Karpas-422 (cell line): ENCODE measurements around the gene PKP1. TPM values are rescaled to one million over a fixed set of nuclear protein-coding genes. Genes with fewer than 3 reads are reported as not detected.

ENCODE experiments used
- DNase-seq: peaks from one replicate; pipeline ENCODE4 v3.0.0-alpha.2; 2015
- H2AFZ ChIP-seq: fragments of 200-600 bp; sonication (generic); 2 replicates; pipeline ENCODE4 v1.6.1; 2014; ENCODE audit warnings: antibody characterized with exemption, low read length, mixed read lengths
- H3K27ac ChIP-seq: fragments of 200-600 bp; sonication (generic); 2 replicates; pipeline ENCODE4 v1.5.1; 2014; ENCODE audit warnings: mild to moderate bottlenecking, low read length, moderate library complexity
- H3K27me3 ChIP-seq: fragments of 200-600 bp; sonication (generic); 2 replicates; pipeline ENCODE4 v1.6.1; 2014; ENCODE audit warnings: low read length, mixed read lengths
- H3K36me3 ChIP-seq: fragments of 200-600 bp; sonication (generic); 2 replicates; pipeline ENCODE4 v1.6.1; 2014; ENCODE audit warnings: low read length, mixed read lengths; ENCODE audit not compliant: insufficient read depth
- H3K4me1 ChIP-seq: fragments of 200-600 bp; sonication (generic); 2 replicates; pipeline ENCODE4 v1.6.1; 2014; ENCODE audit warnings: mild to moderate bottlenecking, low read length, mixed read lengths
- H3K4me2 ChIP-seq: fragments of 200-600 bp; sonication (generic); 2 replicates; pipeline ENCODE4 v1.6.1; 2014; ENCODE audit warnings: low read length, low read depth, mild to moderate bottlenecking; ENCODE audit not compliant: poor library complexity, severe bottlenecking
- H3K4me3 ChIP-seq: fragments of 200-600 bp; sonication (generic); 2 replicates; pipeline ENCODE4 v1.5.1; 2014; ENCODE audit warnings: mild to moderate bottlenecking, antibody characterized with exemption, low read length, mixed read lengths
- H3K79me2 ChIP-seq: fragments of 200-600 bp; sonication (generic); 2 replicates; pipeline ENCODE4 v1.6.1; 2014; ENCODE audit warnings: mild to moderate bottlenecking, low read length, mixed read lengths
- H3K9ac ChIP-seq: fragments of 200-600 bp; sonication (generic); 2 replicates; pipeline ENCODE4 v1.6.0; 2014; ENCODE audit warnings: low read length
- H3K9me2 ChIP-seq: fragments of 200-600 bp; sonication (generic), shearing (Covaris generic); replicated peaks from 2 replicates; pipeline ENCODE4 v1.6.0; 2014; ENCODE audit warnings: mild to moderate bottlenecking, low read length, moderate library complexity; ENCODE audit not compliant: insufficient read depth
- H3K9me3 ChIP-seq: fragments of 300-700, 200-600 bp; sonication (generic); 2 replicates; pipeline ENCODE4 v1.6.1; 2014; ENCODE audit warnings: low read length, mixed read lengths
- H4K20me1 ChIP-seq: fragments of 200-600 bp; sonication (generic); 2 replicates; pipeline ENCODE4 v1.6.1; 2014; ENCODE audit warnings: mild to moderate bottlenecking, antibody characterized with exemption, low read length, low read depth; ENCODE audit not compliant: insufficient read depth
- total RNA-seq: library from RNA; depleted of rRNA; stranded (reverse); fragments of >200 nt; shearing (Covaris generic); gene quantifications from 2 replicates; pipeline ENCODE4 v1.2.3, GENCODE V29; 2014; ENCODE audit warnings: low replicate concordance

PKP1 gene
- total RNA-seq, 1 experiment from 2014 or later = not detected

- Histone ChIP-seq H3K4me2 (no peak overlapping the region), H3K27me3 (no peaks in the 10 kb centered on the region), H3K79me2 (no peaks in the 10 kb centered on the region), H3K9ac (no peak overlapping the region), H3K36me3 (no peaks in the 10 kb centered on the region), H3K27ac (no peak overlapping the region), H3K4me3 (no peak overlapping the region), H4K20me1 (no peaks in the 10 kb centered on the region), H3K9me2 (no peaks in the 10 kb centered on the region), H3K4me1 (no peaks in the 10 kb centered on the region), H2AFZ (no peak overlapping the region), H3K9me3 (no peaks in the 10 kb centered on the region)
- DNase-seq = no peak
Observed at GRCh38 chr1:201312298-201312697, 29.0 kb downstream of the PKP1 start.

GRCh38 chr1:201313086-201313485 lies 29.8 kb downstream of the PKP1 start:
- Histone ChIP-seq H4K20me1 (no peaks in the 10 kb centered on the region), H2AFZ (no peak overlapping the region), H3K4me2 (no peak overlapping the region), H3K79me2 (no peaks in the 10 kb centered on the region), H3K27me3 (no peaks in the 10 kb centered on the region), H3K27ac (no peak overlapping the region), H3K36me3 (no peaks in the 10 kb centered on the region), H3K9ac (no peak overlapping the region), H3K4me3 (no peak overlapping the region), H3K9me2 (no peaks in the 10 kb centered on the region), H3K9me3 (no peaks in the 10 kb centered on the region), H3K4me1 (no peaks in the 10 kb centered on the region)
- no peak for DNase-seq

GRCh38 chr1:201316556-201316955 lies 33.2 kb downstream of the PKP1 start:
- no peaks in the 10 kb centered on the region for H3K27me3 ChIP-seq
- no peak for DNase-seq

GRCh38 chr1:201317551-201317950 lies 34.2 kb downstream of the PKP1 start:
- Histone ChIP-seq H3K36me3 (no peaks in the 10 kb centered on the region), H3K27me3 (no peaks in the 10 kb centered on the region), H4K20me1 (no peaks in the 10 kb centered on the region), H2AFZ (no peak overlapping the region), H3K4me1 (no peaks in the 10 kb centered on the region), H3K27ac (no peak overlapping the region), H3K9me3 (no peaks in the 10 kb centered on the region), H3K9me2 (no peaks in the 10 kb centered on the region), H3K79me2 (no peaks in the 10 kb centered on the region), H3K9ac (no peak overlapping the region), H3K4me2 (no peak overlapping the region), H3K4me3 (no peak overlapping the region)
- no peak for DNase-seq

More at GRCh38 chr1:201316556-201316955, 33.2 kb downstream of the PKP1 start:
- no peak overlapping the region for H3K4me2 ChIP-seq
- H3K27ac ChIP-seq = no peak overlapping the region
- H3K9me2 ChIP-seq = no peaks in the 10 kb centered on the region
- H4K20me1 ChIP-seq = no peaks in the 10 kb centered on the region
- H3K9me3 ChIP-seq = no peaks in the 10 kb centered on the region
- no peaks in the 10 kb centered on the region for H3K79me2 ChIP-seq
- no peak overlapping the region for H3K4me3 ChIP-seq
- H3K4me1 ChIP-seq = no peaks in the 10 kb centered on the region
- no peak overlapping the region for H2AFZ ChIP-seq
- H3K9ac ChIP-seq = no peak overlapping the region
- no peaks in the 10 kb centered on the region for H3K36me3 ChIP-seq

DNA sequence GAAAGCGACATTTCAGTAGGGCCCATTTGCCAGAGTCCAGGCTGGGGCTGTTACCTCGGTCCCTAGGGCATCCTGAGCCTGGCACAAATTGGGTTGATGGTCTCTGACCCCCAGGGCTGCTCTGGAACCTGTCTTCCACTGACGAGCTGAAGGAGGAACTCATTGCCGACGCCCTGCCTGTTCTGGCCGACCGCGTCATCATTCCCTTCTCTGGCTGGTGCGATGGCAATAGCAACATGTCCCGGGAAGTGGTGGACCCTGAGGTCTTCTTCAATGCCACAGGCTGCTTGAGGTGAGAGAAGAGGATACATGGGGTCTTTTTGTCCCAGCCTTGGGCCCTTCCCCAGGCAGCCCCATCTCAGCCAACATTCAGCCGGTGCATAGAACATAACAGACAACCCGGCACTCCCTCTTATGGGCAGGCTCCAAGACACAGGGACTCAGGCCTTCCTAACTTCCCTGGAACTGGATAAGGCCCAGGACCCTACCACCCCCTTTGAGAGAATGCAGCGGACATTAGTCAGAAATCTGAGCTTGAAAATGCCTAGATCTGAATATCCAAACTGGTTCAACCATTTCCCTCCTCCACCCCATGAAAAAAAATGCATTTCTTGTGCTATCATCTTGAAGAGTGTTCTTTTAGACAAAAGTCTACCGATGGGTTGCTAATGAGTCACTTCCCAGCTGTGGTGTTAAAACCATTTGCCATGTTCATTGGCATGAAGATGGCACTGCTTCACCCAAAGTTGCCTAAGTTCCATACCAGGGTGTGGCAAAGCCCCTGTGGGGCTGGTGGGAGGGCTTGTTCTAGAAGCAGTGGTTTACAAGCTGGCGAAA lies 35.4 kb downstream of the PKP1 start:
- H3K27me3 ChIP-seq = no peaks in the 10 kb centered on the region
- H3K27ac ChIP-seq = no peak overlapping the region
- H2AFZ ChIP-seq = no peak overlapping the region
- H3K36me3 ChIP-seq = no peaks in the 10 kb centered on the region
- H4K20me1 ChIP-seq = no peaks in the 10 kb centered on the region
- no peaks in the 10 kb centered on the region for H3K4me1 ChIP-seq
- H3K4me3 ChIP-seq = no peak overlapping the region
- H3K79me2 ChIP-seq = no peaks in the 10 kb centered on the region
- H3K9ac ChIP-seq = no peak overlapping the region
- H3K9me3 ChIP-seq = no peaks in the 10 kb centered on the region
- DNase-seq = no peak
- H3K9me2 ChIP-seq = no peaks in the 10 kb centered on the region
- H3K4me2 ChIP-seq = no peak overlapping the region

DNA sequence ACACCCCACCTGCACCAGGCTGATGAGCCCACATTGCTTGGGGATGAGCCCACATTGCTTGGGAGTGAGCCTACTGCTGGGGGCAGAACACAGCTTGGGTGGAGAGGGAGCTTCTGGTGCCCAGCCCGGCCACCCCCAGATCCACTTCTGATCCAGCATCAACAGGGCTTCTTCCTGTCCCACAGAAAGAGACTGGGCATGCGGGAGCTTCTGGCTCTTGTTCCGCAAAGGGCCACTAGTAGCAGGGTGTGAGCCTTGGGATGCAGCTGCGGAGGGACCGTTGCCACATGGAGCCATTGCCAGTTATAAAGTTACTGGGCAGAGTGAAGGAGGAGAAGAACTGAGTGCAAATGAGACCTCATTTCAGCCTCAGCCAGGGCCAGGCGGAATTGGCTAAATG lies 36.3 kb downstream of the PKP1 start:
- H4K20me1 ChIP-seq = no peaks in the 10 kb centered on the region
- H3K4me3 ChIP-seq = no peak overlapping the region
- no peaks in the 10 kb centered on the region for H3K4me1 ChIP-seq
- no peaks in the 10 kb centered on the region for H3K9me2 ChIP-seq
- no peak overlapping the region for H2AFZ ChIP-seq
- H3K27me3 ChIP-seq = no peaks in the 10 kb centered on the region
- H3K4me2 ChIP-seq = no peak overlapping the region
- H3K36me3 ChIP-seq = no peaks in the 10 kb centered on the region
- no peaks in the 10 kb centered on the region for H3K79me2 ChIP-seq
- no peak for DNase-seq
- H3K27ac ChIP-seq = no peak overlapping the region
- H3K9ac ChIP-seq = no peak overlapping the region
- no peaks in the 10 kb centered on the region for H3K9me3 ChIP-seq

DNA sequence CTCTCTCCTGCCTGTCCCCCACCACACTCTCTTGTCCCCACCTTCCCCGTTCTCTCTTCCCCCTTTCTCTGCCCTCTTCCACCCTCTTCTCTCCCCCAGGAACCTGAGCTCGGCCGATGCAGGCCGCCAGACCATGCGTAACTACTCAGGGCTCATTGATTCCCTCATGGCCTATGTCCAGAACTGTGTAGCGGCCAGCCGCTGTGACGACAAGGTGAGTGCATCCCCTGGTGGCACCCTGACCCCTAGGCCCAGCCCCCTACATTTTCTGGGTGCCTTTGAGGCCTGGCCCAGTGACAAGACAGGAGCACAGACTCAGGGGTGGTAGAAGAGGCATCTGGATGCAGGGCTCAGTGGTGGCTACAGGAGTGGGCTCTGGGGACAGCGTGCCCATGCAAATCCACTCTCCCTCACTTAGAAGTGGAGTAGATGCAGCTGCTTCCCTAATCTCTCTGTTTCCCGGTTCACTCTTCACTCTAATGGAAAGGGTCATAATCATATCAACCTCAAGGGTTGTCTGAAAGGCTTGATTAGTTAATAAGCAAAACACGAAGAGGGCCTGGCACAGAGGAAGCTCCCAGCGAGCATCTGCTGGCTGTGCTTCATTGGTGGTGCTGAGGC lies 37.0 kb downstream of the PKP1 start:
- Histone ChIP-seq H3K79me2 (no peaks in the 10 kb centered on the region), H3K4me2 (no peak overlapping the region), H3K9me2 (no peaks in the 10 kb centered on the region), H3K27ac (no peak overlapping the region), H3K27me3 (no peaks in the 10 kb centered on the region), H2AFZ (no peak overlapping the region), H3K9me3 (no peaks in the 10 kb centered on the region), H3K36me3 (no peaks in the 10 kb centered on the region), H3K4me1 (no peaks in the 10 kb centered on the region), H3K9ac (no peak overlapping the region), H4K20me1 (no peaks in the 10 kb centered on the region), H3K4me3 (no peak overlapping the region)
- no peak for DNase-seq

DNA sequence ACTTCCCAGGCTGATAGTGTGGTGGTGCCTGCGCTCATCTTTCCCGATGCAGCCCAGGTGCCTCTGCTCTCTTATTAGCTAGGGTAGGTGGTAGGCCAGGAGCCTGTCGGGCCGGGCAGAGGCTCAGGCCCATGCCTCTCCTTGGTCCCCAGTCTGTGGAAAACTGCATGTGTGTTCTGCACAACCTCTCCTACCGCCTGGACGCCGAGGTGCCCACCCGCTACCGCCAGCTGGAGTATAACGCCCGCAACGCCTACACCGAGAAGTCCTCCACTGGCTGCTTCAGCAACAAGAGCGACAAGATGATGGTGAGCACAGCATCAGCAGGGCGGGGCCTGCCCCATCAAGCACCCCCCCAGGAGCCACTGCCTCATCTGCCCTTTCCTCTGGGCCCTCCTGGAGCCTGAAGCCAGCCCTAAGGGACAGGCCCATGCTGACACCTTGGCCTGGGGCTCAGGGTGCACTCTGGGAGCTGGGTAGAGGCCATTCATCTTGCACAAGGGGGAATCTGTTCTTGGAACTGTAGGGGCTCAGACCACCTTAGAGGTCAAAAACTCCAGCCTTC lies 38.6 kb downstream of the PKP1 start:
- no peaks in the 10 kb centered on the region for H3K79me2 ChIP-seq
- no peak overlapping the region for H3K4me3 ChIP-seq
- H3K27ac ChIP-seq = no peak overlapping the region
- no peaks in the 10 kb centered on the region for H3K36me3 ChIP-seq
- H3K9ac ChIP-seq = no peak overlapping the region
- H3K9me2 ChIP-seq = no peaks in the 10 kb centered on the region
- H3K27me3 ChIP-seq = no peaks in the 10 kb centered on the region
- H2AFZ ChIP-seq = no peak overlapping the region
- no peak for DNase-seq
- no peak overlapping the region for H3K4me2 ChIP-seq
- no peaks in the 10 kb centered on the region for H3K9me3 ChIP-seq
- no peaks in the 10 kb centered on the region for H4K20me1 ChIP-seq
- no peaks in the 10 kb centered on the region for H3K4me1 ChIP-seq
